Natural killer cell (primary cell): Measurements from ENCODE around the gene KRT5. TPM values are rescaled to one million over a fixed set of nuclear protein-coding genes. Genes with fewer than 3 reads are reported as not detected.

Experiments
- ATAC-seq, 3 donors: fragments of 150-1000 bp in 2 of 3; fragments of 200-7000 bp in 1 of 3; cut with Tn5 transposase; 1 replicate in 1 of 3; 2 replicates in 2 of 3; pipeline ENCODE4 v1.10.0; 2021; ENCODE audit warnings: mild to moderate bottlenecking in 2 of 3, moderate library complexity in 2 of 3
- DNase-seq, 2 donors: peaks; one replicate each; pipeline versions ENCODE4 v3.0.0 to v3.0.0-alpha.2; 2013 to 2021; ENCODE audit warnings: mixed read lengths in 1 of 2
- H3K27ac ChIP-seq: one replicate; pipeline ENCODE4 v1.5.1; 2013; ENCODE audit warnings: mild to moderate bottlenecking, low read length
- H3K27me3 ChIP-seq: one replicate; pipeline ENCODE4 v1.6.1; 2013; ENCODE audit warnings: low read length; ENCODE audit not compliant: control insufficient read depth, insufficient read depth
- H3K36me3 ChIP-seq: one replicate; pipeline ENCODE4 v1.6.1; 2013; ENCODE audit warnings: low read length; ENCODE audit not compliant: control insufficient read depth, insufficient read depth
- H3K4me1 ChIP-seq: one replicate; pipeline ENCODE4 v1.6.1; 2013; ENCODE audit warnings: low read length; ENCODE audit not compliant: control insufficient read depth, insufficient read depth
- H3K4me3 ChIP-seq: one replicate; pipeline ENCODE4 v1.5.1; 2013; ENCODE audit warnings: low read length
- H3K9me3 ChIP-seq: one replicate; pipeline ENCODE4 v1.6.1; 2013; ENCODE audit warnings: low read length; ENCODE audit not compliant: control insufficient read depth, insufficient read depth
- H3K27ac Mint-ChIP-seq, 2 donors: one replicate each; pipeline ENCODE4 v1.8.0; 2022; ENCODE audit warnings: mild to moderate bottlenecking in 2 of 2, mixed read lengths in 2 of 2, moderate library complexity in 1 of 2
- H3K27me3 Mint-ChIP-seq, 2 donors: one replicate each; pipeline ENCODE4 v1.8.0; 2022; ENCODE audit warnings: low read depth in 2 of 2, mixed read lengths in 2 of 2
- H3K36me3 Mint-ChIP-seq: one replicate; pipeline ENCODE4 v1.8.0; 2022; ENCODE audit warnings: mixed read lengths
- H3K4me1 Mint-ChIP-seq, 2 donors: one replicate each; pipeline ENCODE4 v1.8.0; 2022; ENCODE audit warnings: mixed read lengths in 2 of 2
- H3K4me3 Mint-ChIP-seq: one replicate; pipeline ENCODE4 v1.8.0; 2022; ENCODE audit warnings: mild to moderate bottlenecking, moderate library complexity, mixed read lengths
- H3K9me3 Mint-ChIP-seq, 2 donors: one replicate each; pipeline ENCODE4 v1.8.0; 2022; ENCODE audit warnings: mixed read lengths in 2 of 2
- WGBS: methylation state at CpG from one replicate; pipeline ENCODE4 v1.1.7; 2013; ENCODE audit warnings: missing lambda C conversion rate; ENCODE audit not compliant: insufficient coverage; 5-methylcytosine and 5-hydroxymethylcytosine counted together
- intact Hi-C: fragments of 100-400 bp; cut with micrococcal nuclease; formaldehyde crosslinking; loops from one replicate; pipeline ENCODE4 v1.14.2; 2022
- total RNA-seq, 4 donors: library from RNA; stranded (reverse); fragments of 120-200 nt in 1 of 4; gene quantifications; one replicate each; pipeline versions ENCODE4 v1.2.3 to v1.2.4, GENCODE V29; 2013 to 2022
- TF ChIP-seq, protein P1 (sequence below): fragments of 200-600 bp; IDR thresholded peaks from one replicate; pipeline ENCODE4 v1.8.0; 2022; ENCODE audit warnings: antibody characterized with exemption

Gene KRT5
- total RNA-seq, result under 1 TPM in 2 of 3 donors, not detected in 1; 0.40 to 0.70 TPM
- 0.09 TPM for total RNA-seq (2013)

- ATAC-seq, result no peak
- DNase-seq, result peak in 1 of 2 donors; percentile 9
- H3K27me3 ChIP-seq, result no peaks in the 10 kb centered on the region
- Mint-ChIP-seq H3K4me1 (peaks cover 6 to 10% of the 10 kb centered on the region in 2 donors), H3K27ac (no peak within 1 kb of the TSS), H3K36me3 (no peaks in the 10 kb centered on the region), H3K9me3 (no peaks in the 10 kb centered on the region), H3K27me3 (peaks cover 3 to 9% of the 10 kb centered on the region in 2 donors), H3K4me3 (no peak within 1 kb of the TSS)
- intact Hi-C loops, result no loop called here
- 89% methylated on average over 29 of the region's 29 CpGs for WGBS
- no peaks in the 10 kb centered on the region for H3K9me3 ChIP-seq
- no peak within 1 kb of the TSS for H3K27ac ChIP-seq
- no peaks in the 10 kb centered on the region for H3K36me3 ChIP-seq
- H3K4me1 ChIP-seq, result peaks cover 10% of the 10 kb centered on the region
- TF ChIP-seq, protein P1, sequence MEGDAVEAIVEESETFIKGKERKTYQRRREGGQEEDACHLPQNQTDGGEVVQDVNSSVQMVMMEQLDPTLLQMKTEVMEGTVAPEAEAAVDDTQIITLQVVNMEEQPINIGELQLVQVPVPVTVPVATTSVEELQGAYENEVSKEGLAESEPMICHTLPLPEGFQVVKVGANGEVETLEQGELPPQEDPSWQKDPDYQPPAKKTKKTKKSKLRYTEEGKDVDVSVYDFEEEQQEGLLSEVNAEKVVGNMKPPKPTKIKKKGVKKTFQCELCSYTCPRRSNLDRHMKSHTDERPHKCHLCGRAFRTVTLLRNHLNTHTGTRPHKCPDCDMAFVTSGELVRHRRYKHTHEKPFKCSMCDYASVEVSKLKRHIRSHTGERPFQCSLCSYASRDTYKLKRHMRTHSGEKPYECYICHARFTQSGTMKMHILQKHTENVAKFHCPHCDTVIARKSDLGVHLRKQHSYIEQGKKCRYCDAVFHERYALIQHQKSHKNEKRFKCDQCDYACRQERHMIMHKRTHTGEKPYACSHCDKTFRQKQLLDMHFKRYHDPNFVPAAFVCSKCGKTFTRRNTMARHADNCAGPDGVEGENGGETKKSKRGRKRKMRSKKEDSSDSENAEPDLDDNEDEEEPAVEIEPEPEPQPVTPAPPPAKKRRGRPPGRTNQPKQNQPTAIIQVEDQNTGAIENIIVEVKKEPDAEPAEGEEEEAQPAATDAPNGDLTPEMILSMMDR, result no peak
- H3K4me3 ChIP-seq, result no peak within 1 kb of the TSS
These were observed at the start of gene KRT5 for GRCh38 chr12:52519826-52520662. TSS of gene KRT5 (minus strand) at chr12:52520394. CDS start at chr12:52520296, 98 bp downstream.

DNA sequence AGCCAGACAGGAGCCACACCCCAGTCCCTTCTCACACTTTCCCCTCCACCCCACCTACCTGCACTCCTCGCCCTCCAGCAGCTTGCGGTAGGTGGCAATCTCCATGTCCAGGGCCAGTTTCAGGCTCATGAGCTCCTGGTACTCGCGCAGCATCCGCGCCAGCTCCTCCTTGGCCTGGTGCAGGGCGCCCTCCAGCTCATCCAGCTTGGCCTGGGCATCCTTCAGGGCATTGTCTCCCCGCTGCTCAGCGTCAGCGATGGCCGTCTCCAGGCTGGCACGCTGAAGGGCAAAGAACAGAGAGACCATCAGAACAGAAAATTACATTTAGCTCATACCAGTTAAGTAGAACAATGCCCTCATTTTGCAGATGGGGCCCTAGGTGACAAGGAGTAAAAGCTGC is 47.9 kb upstream of the KRT5 start:
- H3K4me3 ChIP-seq, result no peak overlapping the region
- H3K9me3 ChIP-seq, result no peaks in the 10 kb centered on the region
- peak overlapping the region; percentile 94 for H3K27ac ChIP-seq
- Mint-ChIP-seq H3K27me3 (peaks cover 9 to 22% of the 10 kb centered on the region in 2 donors), H3K9me3 (no peaks in the 10 kb centered on the region), H3K4me3 (peak overlapping the region; percentile 93), H3K27ac (peak overlapping the region; percentile 91 to 97), H3K36me3 (no peaks in the 10 kb centered on the region), H3K4me1 (peaks cover 55 to 57% of the 10 kb centered on the region in 2 donors)
- intact Hi-C loops, result loop anchor here (5.0 kb wide), 2 partner anchors 216 to 304 kb away; no protein-coding TSS in a partner anchor
- ATAC-seq (no peak), DNase-seq (no peak)
- H3K27me3 ChIP-seq, result peaks cover 8% of the 10 kb centered on the region
- H3K4me1 ChIP-seq, result peaks cover 45% of the 10 kb centered on the region
- no peaks in the 10 kb centered on the region for H3K36me3 ChIP-seq
- WGBS, result 91% methylated on average over 12 of the region's 12 CpGs
- TF ChIP-seq, protein P1, result no peak

GRCh38 chr12:52566847-52567291 is 46.7 kb upstream of the KRT5 start:
- H3K36me3 ChIP-seq, result no peaks in the 10 kb centered on the region
- Mint-ChIP-seq H3K9me3 (no peaks in the 10 kb centered on the region), H3K4me3 (peak overlapping the region; percentile 93), H3K4me1 (peaks cover 46 to 54% of the 10 kb centered on the region in 2 donors), H3K36me3 (no peaks in the 10 kb centered on the region), H3K27me3 (peaks cover 0 to 14% of the 10 kb centered on the region in 2 donors), H3K27ac (peak overlapping the region; percentile 91 to 97)
- DNase-seq, result peak; percentile 86 to 92
- H3K27me3 ChIP-seq, result peaks cover 5% of the 10 kb centered on the region
- no peak overlapping the region for H3K4me3 ChIP-seq
- H3K27ac ChIP-seq, result peak overlapping the region; percentile 94
- intact Hi-C loops, result loop anchor here (1.0 to 5.0 kb wide), 5 partner anchors 8 to 305 kb away; no protein-coding TSS in a partner anchor
- WGBS, result 23% methylated on average over 8 of the region's 8 CpGs
- H3K4me1 ChIP-seq, result peaks cover 47% of the 10 kb centered on the region
- no peaks in the 10 kb centered on the region for H3K9me3 ChIP-seq
- TF ChIP-seq, protein P1, result no peak
- peak; percentile 89 to 94 (median 94) for ATAC-seq
